Stimulated activated CD8-positive, alpha-beta memory T cell treated with anti-CD3 and anti-CD28 coated beads, Interleukin-12 subunit alpha, Interleukin-12 subunit beta, amount 100 ng/mL, for 4 hours (primary cell): ENCODE results near the gene LCP1.
"Not testable (repeated sequence)": the region's sequence is repeated elsewhere in the genome, so short reads cannot be mapped to it uniquely, and the experiment has no call there.

Experiments used
- DNase-seq: peaks from one replicate; pipeline ENCODE4 v3.0.0-alpha.2; 2020; ENCODE audit warnings: low read depth

The LCP1 gene

GRCh38 chr13:46181840-46182490 is at the start of gene LCP1:
Gene LCP1, minus strand, starts transcription at chr13:46182177. Its CDS starts 22,515 bp downstream, at chr13:46159662.
- peak; percentile 50 for DNase-seq

DNA sequence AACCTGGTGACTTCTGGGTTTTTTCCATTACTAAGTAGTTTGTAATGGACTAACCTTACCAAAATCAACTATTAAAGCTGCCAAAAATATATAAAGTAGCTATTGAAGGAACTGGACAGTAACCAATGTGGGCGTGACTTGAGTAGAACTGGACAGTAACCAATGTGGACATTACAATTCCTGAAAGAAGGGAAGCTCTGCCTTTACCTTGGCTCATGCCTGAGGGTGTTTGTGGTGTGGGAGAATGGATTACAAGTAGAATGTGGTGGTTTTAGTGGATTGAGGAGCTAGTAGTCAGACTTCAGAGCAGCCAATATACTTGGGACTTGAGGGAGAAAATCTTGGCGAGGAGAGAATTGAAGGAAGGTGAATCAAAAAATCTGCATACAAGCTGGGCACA is 47.3 kb upstream of the LCP1 start:
- DNase-seq, result no peak

DNA sequence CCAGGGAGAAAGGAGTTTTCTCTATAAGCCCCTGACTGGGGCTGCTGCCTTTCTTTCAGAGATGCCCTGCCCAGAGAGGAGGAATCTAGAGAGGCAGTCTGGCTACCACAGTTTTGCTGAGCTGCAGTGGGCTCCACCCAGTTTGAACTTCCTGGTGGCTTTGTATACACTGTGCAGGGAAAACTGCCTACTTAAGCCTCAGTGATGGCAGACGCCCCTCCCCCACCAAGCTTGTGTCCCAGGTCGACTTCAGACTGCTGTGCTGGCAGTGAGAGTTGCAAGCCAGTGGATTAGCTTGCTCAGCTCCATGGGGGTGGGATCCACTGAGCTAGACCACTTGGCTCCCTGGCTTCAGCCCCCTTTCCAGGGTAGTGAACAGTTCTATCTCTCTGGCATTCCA is 38.3 kb upstream of the LCP1 start:
- not testable (repeated sequence) for DNase-seq

- DNase-seq, result not testable (repeated sequence)
Measured at GRCh38 chr13:46214741-46215140, 32.8 kb upstream of the LCP1 start.

GRCh38 chr13:46213242-46213641 is 31.3 kb upstream of the LCP1 start:
- no peak for DNase-seq

GRCh38 chr13:46211483-46212351 is 29.7 kb upstream of the LCP1 start, which contains the start of gene LRRC63:
Gene LRRC63, plus strand, starts transcription at chr13:46211928. Its CDS starts 1,107 bp downstream, at chr13:46213035.
- peak; percentile 77 for DNase-seq

GRCh38 chr13:46211116-46211482 is 29.1 kb upstream of the LCP1 start:
- DNase-seq, result no peak

DNA sequence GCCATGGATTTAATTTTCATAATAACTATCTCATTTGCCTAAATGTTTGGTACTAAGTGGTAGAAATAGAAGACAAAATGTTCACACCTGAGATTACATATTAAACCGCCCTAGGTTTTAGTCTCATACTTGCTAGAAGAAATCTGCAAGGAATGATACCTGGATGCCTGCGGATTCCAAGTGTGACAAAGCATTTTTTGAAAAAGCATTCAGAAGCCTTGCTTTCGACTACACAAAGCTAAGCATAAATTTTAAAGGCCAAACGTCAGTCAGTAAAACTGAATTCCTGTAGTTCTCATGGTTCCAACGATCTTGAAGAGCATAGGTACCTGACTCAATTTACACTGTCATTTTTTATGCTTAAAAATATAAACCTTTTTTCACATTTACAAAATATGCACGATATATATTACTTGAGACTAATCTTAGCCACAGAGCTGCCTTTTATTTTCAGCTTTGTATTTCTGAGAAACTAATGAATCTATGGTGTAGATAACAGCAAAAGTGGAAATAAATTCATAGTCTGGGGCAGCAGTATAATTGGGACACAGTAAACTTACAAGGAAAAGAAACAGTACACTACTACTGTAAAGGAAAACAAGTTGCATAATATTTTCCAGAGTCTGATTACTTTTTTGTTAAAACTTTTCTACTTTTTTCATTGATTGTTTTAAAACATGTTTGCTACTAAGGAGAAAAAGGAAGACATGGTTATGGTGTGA is 28.5 kb upstream of the LCP1 start:
- DNase-seq, result no peak

GRCh38 chr13:46207828-46208227 is 25.9 kb upstream of the LCP1 start:
- no peak for DNase-seq

DNA sequence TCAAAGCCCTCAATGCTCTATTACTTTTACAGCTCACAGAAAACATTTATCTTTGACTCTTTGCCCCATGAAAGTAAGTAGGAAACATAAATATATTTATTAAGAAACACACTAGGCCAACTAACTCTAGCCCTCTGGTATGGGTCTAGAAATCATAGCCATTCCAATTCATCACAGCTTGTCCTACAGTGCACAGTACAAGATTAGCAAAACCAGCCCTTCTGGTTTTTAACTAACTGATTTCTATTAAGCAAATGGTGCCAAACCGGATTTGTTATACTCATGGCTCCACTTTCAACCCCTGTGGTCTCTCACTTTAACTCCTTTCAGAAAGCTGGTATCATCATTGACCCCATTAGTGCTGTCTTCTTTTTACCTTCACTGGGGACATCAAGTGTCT is 24.2 kb upstream of the LCP1 start:
- DNase-seq, result no peak

DNA sequence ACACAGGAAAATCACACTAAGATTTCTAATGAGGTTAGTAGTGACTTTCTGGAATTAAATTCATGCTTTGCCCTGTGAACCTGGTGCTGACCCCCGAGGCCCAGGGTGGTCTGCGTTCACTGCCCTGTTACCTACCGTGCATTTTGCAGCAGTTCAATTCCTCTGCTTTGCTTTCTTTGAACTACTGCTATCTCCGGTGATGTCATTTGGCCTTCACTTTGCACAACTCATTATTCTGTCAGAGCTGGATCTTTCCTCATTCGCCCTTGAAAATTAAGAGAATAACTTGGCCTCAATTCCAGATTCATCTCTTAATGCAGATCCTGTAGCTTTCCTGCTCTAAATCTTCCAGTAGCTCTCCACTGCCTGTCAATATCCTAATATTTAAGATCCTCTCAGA is 21.0 kb upstream of the LCP1 start:
- no peak for DNase-seq

- DNase-seq, result no peak
Measured at GRCh38 chr13:46202188-46202795, 20.3 kb upstream of the LCP1 start.

GRCh38 chr13:46198696-46199193 is 16.8 kb upstream of the LCP1 start:
- no peak for DNase-seq

- no peak for DNase-seq
Measured at GRCh38 chr13:46197299-46198048, 15.5 kb upstream of the LCP1 start.

- DNase-seq, result no peak
Measured at GRCh38 chr13:46195016-46195415, 13.0 kb upstream of the LCP1 start.

GRCh38 chr13:46192412-46192811 is 10.4 kb upstream of the LCP1 start:
- no peak for DNase-seq

DNA sequence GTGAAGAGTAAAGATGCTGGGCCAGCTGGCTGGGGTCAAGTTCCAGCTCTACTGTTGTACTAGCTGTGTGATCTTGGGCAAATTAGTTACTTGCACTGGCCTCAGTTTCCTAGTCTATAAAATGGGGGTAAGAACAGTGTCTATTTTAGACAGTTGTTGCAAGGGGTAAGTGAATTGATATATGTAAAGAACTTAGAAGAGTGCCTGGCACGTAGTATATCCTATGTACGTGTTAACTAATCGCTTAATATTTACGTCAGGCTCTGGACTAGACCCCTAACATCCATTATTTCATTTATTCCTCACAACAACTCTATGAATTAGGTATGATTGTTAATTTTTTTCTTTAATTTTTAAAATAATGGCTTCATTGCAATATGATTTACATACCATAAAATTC is 3.7 kb upstream of the LCP1 start:
- no peak for DNase-seq

DNA sequence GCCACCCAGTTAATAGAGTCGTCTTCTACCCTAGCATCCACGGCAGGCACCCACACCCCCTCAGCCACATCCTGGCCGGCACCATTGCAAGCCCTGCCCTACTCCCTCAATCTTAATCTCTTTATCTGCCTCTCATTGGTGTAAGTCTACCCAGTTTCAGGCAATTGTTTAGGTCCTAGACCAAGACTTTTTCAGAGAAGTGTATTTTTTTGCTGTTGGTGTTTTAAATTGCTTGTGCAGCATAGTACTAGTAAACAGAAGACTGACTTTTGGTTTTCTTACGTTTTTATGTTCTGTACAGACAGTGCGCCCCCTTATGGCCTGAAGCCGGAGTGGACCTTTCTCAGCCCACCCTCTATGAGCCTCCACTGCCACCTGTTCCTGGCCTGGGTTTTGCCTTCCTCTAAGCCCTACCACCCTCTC is 2.3 kb upstream of the LCP1 start:
- DNase-seq, result peak; percentile 50

GRCh38 chr13:46183018-46183946 is 1.3 kb upstream of the LCP1 start:
- DNase-seq, result no peak

GRCh38 chr13:46182491-46182877 is 507 bp upstream of the LCP1 start:
- DNase-seq, result no peak
